ENCODE data around the gene TEX48. TPM values are rescaled to one million over a fixed set of nuclear protein-coding genes. Genes with fewer than 3 reads are reported as not detected.

Gene TEX48
- total RNA-seq (2022; extraction: Qiagen RNA extraction): not detected in 5 replicates

GRCh38 chr9:114681594-114682332, at the start of gene TEX48:
TEX48 (minus strand) TSS chr9:114682192; CDS start chr9:114671723, 10,469 bp downstream.

GRCh38 chr9:114657705-114658104, 24.3 kb downstream of the TEX48 start, which contains the start of gene TEX53:
TEX53 (minus strand) TSS chr9:114657805; CDS start chr9:114657774, 31 bp downstream.

Other genes starting within 250 kb of the TEX48 start
- gene WHRN, start 176.7 kb downstream of the TEX48 start, total RNA-seq (2022; extraction: Qiagen RNA extraction): 4.3 to 8.3 TPM (median 7.8 TPM) in 5 replicates
- 107 to 154 TPM (median 119 TPM) in 5 replicates for gene ATP6V1G1, start 94.4 kb downstream of the TEX48 start, total RNA-seq (2022; extraction: Qiagen RNA extraction)
- gene TMEM268, start 70.9 kb downstream of the TEX48 start, total RNA-seq (2022; extraction: Qiagen RNA extraction): 10.9 to 12.3 TPM (median 11.8 TPM) in 5 replicates
- gene TEX53, start 24.4 kb downstream of the TEX48 start, total RNA-seq (2022; extraction: Qiagen RNA extraction): not detected in 5 replicates
- 0.21 to 0.40 TPM (median 0.25 TPM) in 5 replicates for gene TNFSF15, start 123.8 kb upstream of the TEX48 start, total RNA-seq (2022; extraction: Qiagen RNA extraction)
- gene TNFSF8, start 248.4 kb upstream of the TEX48 start, total RNA-seq (2022; extraction: Qiagen RNA extraction): not detected in 5 replicates